ENCODE results near the gene CEP295NL. TPM values are rescaled to one million over a fixed set of nuclear protein-coding genes. Genes with fewer than 3 reads are reported as not detected.

The CEP295NL gene
- total and polyA plus RNA-seq, 2 of the 13 experiments (the other 11 are each of a cell fraction or from before 2014, with no cell fraction given) = not detected

- TF ChIP-seq HIC2 (CRISPR knock-in tag; IDR thresholded peaks at IDR 0.05; ENCODE audit: low read depth) (no peak), ELF1 (CRISPR knock-in tag; IDR thresholded peaks at IDR 0.05) (no peak), MATR3 (CRISPR knock-in tag; IDR thresholded peaks at IDR 0.05) (no peak), RNF2 (conservative IDR thresholded peaks at IDR 0.05; ENCODE audit: low read depth) (no peak), TRAFD1 (CRISPR knock-in tag; IDR thresholded peaks at IDR 0.05; ENCODE audit: borderline replicate concordance) (no peak), RFX1 (IDR thresholded peaks at IDR 0.05) (peak; percentile 84), TCF7L2 (IDR thresholded peaks at IDR 0.05; ENCODE audit: low read depth, low read length) (no peak), REST (IDR thresholded peaks at IDR 0.05; ENCODE audit: borderline replicate concordance in 1 of 2, low read depth in 1 of 2, low read length in 2 of 2) (no peak), ZNF282 (IDR thresholded peaks at IDR 0.05; ENCODE audit: partially characterized antibody) (no peak), ZBTB21 (CRISPR knock-in tag; IDR thresholded peaks at IDR 0.05) (peak; percentile 85; the same call in 1 of the 2 replicates), GLMP (CRISPR knock-in tag; IDR thresholded peaks at IDR 0.05; ENCODE audit: borderline replicate concordance) (no peak), ZNF670 (CRISPR knock-in tag; IDR thresholded peaks at IDR 0.05; ENCODE audit: borderline replicate concordance) (no peak), XBP1 (CRISPR knock-in tag; IDR thresholded peaks at IDR 0.05) (no peak), ZSCAN25 (CRISPR knock-in tag; IDR thresholded peaks at IDR 0.05) (peak; percentile 98), MXI1 (IDR thresholded peaks at IDR 0.05; ENCODE audit: borderline replicate concordance, low read depth, low read length) (0 out of 3 replicates have a peak, but pooled peaks have one; percentile 52), TCF12 (IDR thresholded peaks at IDR 0.05) (no peak), TCF12 (CRISPR knock-in tag; IDR thresholded peaks at IDR 0.05) (no peak), BCLAF1 (IDR thresholded peaks at IDR 0.05) (no peak)
Measured at GRCh38 chr17:78903101-78903779, at the start of gene CEP295NL (continued).

Measured in HepG2 (cell line).